Measurements from ENCODE around the gene MRM3.

DNA sequence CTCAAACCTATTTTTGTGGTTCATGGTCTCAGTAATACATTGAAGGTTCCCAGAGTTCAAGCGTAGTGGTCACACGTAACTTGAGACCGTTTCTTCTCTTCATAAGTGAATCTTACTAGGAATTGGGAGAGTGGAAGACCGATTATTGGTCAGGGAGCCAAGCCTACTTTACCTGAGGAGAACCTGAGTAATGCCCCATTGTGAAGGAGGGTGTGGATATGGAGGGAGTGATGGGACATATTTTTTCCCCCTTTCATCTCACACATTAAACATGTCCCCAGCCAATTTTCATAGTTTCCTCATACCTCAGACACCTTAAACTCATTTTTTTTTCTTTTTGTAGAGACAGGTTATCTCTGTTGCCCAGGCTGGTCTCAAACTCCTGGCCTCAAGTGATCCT is 39.0 kb upstream of the MRM3 start:
- TF ChIP-seq POLR2A (IDR thresholded peaks at IDR 0.05), result no peak
- no peak for TF ChIP-seq CTCF (IDR thresholded peaks at IDR 0.05)
